Stomach smooth muscle (tissue), 2 donors: ENCODE measurements around the gene DOK5.
"Not testable (repeated sequence)": the region's sequence is repeated elsewhere in the genome, so short reads cannot be mapped to it uniquely, and the experiment has no call there.

Experiments used
- H3K27ac ChIP-seq: one replicate; pipeline ENCODE4 v1.7.0; 2013; ENCODE audit warnings: mild to moderate bottlenecking, low read length, inconsistent platforms
- H3K27me3 ChIP-seq, 2 donors: one replicate each; pipeline ENCODE4 v1.7.0; 2013; ENCODE audit warnings: low read length in 2 of 2; ENCODE audit not compliant: insufficient read depth in 2 of 2, control insufficient read depth in 1 of 2
- H3K36me3 ChIP-seq, 2 donors: one replicate each; pipeline ENCODE4 v1.7.0; 2013; ENCODE audit warnings: low read length in 2 of 2; ENCODE audit not compliant: control insufficient read depth in 2 of 2, insufficient read depth in 2 of 2
- H3K4me1 ChIP-seq: one replicate; pipeline ENCODE4 v1.7.0; 2013; ENCODE audit warnings: low read length; ENCODE audit not compliant: control insufficient read depth, insufficient read depth
- H3K4me3 ChIP-seq, 2 donors: one replicate each; pipeline ENCODE4 v1.7.0; 2013; ENCODE audit warnings: low read length in 2 of 2
- H3K9ac ChIP-seq, 2 donors: one replicate each; pipeline ENCODE4 v1.7.0; 2013; ENCODE audit warnings: low read length in 2 of 2, mild to moderate bottlenecking in 1 of 2
- H3K9me3 ChIP-seq, 2 donors: one replicate each; pipeline ENCODE4 v1.7.0; 2013; ENCODE audit warnings: low read length in 2 of 2; ENCODE audit not compliant: control insufficient read depth in 2 of 2
- donor health status: healthy.
- donor health status: Pancreatic carcinoma.

DOK5 gene

DNA sequence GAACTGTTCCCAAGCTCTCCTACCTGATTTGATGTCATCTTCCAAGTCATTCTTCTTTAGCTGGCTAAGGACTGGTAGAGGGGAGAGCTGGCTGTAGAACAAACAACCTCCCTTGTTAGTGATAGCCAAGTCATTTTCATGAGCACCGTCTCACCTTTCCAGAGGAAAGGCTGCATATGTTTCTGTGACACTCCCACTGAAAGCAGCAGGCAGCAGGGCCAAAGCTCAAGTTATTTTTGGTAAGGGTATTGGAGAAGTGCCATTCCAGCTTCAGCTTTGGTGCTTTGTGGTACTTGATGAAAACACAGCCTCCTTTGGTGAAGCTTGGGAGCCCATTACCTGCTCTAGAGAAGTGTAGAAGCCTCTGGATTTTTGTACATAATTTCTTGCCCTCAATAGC is 5.4 kb upstream of the DOK5 start:
- Histone ChIP-seq H3K9ac (no peak overlapping the region), H3K4me3 (no peak overlapping the region), H3K27me3 (no peaks in the 10 kb centered on the region), H3K4me1 (no peaks in the 10 kb centered on the region), H3K36me3 (no peaks in the 10 kb centered on the region), H3K9me3 (peaks cover 0 to 2% of the 10 kb centered on the region in 2 donors), H3K27ac (no peak overlapping the region)

DNA sequence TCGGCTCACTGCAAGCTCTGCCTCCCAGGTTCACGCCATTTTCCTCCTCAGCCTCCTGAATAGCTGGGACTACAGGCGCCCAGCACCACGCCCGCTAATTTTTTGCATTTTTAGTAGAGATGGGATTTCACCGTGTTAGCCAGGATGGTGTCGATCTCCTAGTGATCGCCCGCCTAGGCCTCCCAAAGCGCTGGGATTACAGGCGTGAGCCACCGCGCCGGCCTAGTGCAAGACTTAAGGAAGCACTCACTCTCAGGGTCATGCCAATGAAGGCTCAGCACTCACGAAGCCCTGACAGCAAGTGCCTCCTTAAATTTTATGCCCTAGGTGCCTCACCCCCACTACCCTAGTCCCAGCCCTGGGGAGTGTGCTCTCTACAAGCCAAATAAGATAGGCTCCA is 4.7 kb upstream of the DOK5 start:
- Histone ChIP-seq H3K36me3 (no peaks in the 10 kb centered on the region), H3K9ac (no peak overlapping the region), H3K27me3 (peaks cover 0 to under 1% of the 10 kb centered on the region in 2 donors), H3K4me3 (no peak overlapping the region), H3K27ac (no peak overlapping the region), H3K4me1 (peaks cover 3% of the 10 kb centered on the region), H3K9me3 (peaks cover 0 to 2% of the 10 kb centered on the region in 2 donors)

DNA sequence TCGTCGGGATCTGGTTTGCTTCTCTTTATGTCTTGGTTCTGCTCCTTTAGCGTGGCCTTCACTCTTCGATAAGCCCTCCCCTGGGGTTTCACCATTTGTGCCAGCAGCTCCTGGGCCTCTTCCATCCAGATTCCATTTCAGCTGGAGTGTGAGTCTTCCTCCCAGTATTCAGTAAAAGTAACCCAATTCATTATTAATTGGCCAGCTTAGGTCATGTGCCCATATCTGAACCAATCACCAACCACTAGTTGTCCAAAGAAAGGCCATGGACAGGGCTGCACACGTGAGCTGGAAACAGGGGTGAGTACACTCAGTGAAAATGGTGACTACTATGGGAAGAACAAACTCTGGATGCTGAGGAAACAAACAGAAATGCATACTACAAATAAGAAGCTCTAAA is 2.8 kb upstream of the DOK5 start:
- H3K27me3 ChIP-seq, result peaks cover 5 to 16% of the 10 kb centered on the region in 2 donors
- H3K9ac ChIP-seq, result no peak overlapping the region
- H3K36me3 ChIP-seq, result no peaks in the 10 kb centered on the region
- H3K9me3 ChIP-seq, result peaks cover 0 to 2% of the 10 kb centered on the region in 2 donors
- no peak overlapping the region for H3K27ac ChIP-seq
- peaks cover 12% of the 10 kb centered on the region for H3K4me1 ChIP-seq
- no peak overlapping the region for H3K4me3 ChIP-seq

DNA sequence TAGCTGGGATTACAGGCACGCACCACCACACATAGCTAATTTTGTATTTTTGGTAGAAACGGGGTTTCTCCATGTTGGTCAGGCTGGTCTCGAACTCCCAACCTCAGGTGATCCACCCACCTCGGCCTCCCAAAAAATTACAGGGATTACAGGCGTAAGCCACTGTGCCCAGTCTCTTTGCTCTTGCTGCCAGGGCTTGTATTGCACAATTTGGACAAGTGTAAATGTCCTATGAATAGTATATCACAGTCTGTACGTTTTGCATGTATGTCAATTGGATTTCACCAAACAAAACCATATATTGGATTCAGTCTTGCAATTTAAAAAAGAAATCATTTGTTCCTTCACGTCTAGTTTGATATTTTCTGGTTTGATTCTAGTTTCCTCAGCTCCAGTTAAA is 2.1 kb upstream of the DOK5 start:
- Histone ChIP-seq H3K27me3 (peaks cover 5 to 18% of the 10 kb centered on the region in 2 donors), H3K27ac (no peak overlapping the region)

DNA sequence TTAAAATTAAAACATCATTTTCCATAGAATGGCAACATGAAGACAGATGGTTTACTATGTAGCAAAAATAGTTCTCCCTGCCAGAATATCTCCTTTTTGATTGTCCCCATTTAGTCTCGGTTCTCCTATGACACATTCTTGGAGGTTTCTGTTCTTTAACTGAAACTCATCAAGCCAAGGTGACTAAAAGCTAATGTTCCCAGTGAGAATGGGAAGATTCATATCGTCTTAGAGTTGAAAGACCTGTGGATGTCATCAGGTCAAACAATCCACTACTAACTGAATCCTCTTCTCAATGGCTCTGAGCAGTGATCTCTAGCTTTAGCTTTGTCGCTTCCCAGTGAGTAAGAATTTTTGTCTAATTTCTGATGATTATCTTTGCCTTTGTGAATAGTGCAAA is 1.3 kb upstream of the DOK5 start:
- H3K27ac ChIP-seq, result no peak overlapping the region
- peaks cover 12% of the 10 kb centered on the region for H3K4me1 ChIP-seq
- H3K9ac ChIP-seq, result no peak overlapping the region
- no peak overlapping the region for H3K4me3 ChIP-seq
- peaks cover 5 to 18% of the 10 kb centered on the region in 2 donors for H3K27me3 ChIP-seq
- no peaks in the 10 kb centered on the region for H3K9me3 ChIP-seq
- H3K36me3 ChIP-seq, result no peaks in the 10 kb centered on the region

More for the DNA sequence above, 2.1 kb upstream of the DOK5 start:
- no peak overlapping the region for H3K4me3 ChIP-seq
- H3K9me3 ChIP-seq, result no peaks in the 10 kb centered on the region
- no peak overlapping the region for H3K9ac ChIP-seq
- no peaks in the 10 kb centered on the region for H3K36me3 ChIP-seq
- peaks cover 12% of the 10 kb centered on the region for H3K4me1 ChIP-seq

DNA sequence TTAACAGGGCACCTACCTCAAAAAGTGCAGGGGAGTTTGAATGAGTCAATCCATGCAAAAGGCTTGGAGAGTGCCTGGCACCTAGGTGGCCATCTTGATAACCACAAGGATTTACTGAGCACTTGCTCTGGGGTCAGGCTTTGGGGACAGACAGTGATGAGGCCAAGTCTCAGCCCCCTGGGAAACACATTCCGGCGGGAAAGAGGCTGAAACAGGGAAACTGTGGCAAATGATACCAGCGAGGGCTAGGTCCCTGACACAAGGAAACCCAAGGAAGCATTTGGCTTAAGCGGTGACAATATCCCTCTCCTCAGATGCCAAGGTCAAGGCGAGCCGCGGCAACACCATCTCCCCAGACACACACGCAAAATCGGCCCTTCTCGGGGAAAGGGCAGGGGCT is 527 bp upstream of the DOK5 start:
- H3K27me3 ChIP-seq, result peaks cover 5 to 18% of the 10 kb centered on the region in 2 donors
- no peak overlapping the region for H3K4me3 ChIP-seq
- H3K27ac ChIP-seq, result no peak overlapping the region
- no peaks in the 10 kb centered on the region for H3K9me3 ChIP-seq
- H3K36me3 ChIP-seq, result no peaks in the 10 kb centered on the region
- no peak overlapping the region for H3K9ac ChIP-seq
- H3K4me1 ChIP-seq, result peaks cover 12% of the 10 kb centered on the region

DNA sequence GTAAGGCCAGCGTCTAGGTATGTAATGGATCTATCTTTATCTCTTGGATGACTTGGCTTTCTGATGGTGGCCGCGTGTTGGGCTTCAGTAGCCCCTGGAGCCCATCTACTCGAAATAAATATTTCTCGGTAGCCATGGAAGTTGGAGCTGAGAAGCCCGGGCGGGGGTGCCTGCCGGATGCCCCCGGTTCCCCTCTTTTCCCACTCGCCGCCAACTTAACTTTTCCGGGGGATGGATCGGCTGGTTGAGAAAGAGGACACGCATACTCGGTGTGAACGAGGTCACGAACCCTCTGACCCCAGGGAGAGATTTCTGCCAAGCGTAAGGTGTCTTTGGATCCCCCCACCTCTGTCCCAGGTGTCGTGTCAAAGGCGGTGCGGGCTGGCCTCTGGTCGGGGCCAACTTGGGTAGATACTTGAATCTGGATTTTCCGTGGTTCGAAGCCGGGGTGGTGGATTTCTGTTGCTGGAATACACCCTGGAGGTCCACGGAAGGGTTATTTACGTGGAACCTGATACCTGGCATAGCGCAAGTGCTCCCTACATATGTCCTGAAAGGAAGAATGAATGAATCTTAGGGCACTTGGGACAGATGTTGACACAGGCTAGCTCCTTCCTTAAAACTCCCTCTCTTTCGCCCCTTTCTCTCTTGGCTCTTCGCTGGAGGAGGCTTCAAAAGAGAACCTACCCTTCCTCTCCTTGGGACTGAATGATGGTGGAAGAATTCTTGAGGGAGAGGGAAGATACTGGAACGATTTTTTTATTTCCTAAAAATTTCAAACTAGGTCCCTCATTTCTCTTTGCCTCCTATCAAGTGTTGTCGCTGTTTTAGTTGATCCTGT is 996 bp downstream of the DOK5 start:
- H3K9me3 ChIP-seq, result no peaks in the 10 kb centered on the region
- H3K4me1 ChIP-seq, result peaks cover 12% of the 10 kb centered on the region
- no peak overlapping the region for H3K27ac ChIP-seq
- H3K4me3 ChIP-seq, result peak overlapping the region; percentile 59 to 74
- H3K9ac ChIP-seq, result no peak overlapping the region
- H3K27me3 ChIP-seq, result peaks cover 5 to 18% of the 10 kb centered on the region in 2 donors
- no peaks in the 10 kb centered on the region for H3K36me3 ChIP-seq

DNA sequence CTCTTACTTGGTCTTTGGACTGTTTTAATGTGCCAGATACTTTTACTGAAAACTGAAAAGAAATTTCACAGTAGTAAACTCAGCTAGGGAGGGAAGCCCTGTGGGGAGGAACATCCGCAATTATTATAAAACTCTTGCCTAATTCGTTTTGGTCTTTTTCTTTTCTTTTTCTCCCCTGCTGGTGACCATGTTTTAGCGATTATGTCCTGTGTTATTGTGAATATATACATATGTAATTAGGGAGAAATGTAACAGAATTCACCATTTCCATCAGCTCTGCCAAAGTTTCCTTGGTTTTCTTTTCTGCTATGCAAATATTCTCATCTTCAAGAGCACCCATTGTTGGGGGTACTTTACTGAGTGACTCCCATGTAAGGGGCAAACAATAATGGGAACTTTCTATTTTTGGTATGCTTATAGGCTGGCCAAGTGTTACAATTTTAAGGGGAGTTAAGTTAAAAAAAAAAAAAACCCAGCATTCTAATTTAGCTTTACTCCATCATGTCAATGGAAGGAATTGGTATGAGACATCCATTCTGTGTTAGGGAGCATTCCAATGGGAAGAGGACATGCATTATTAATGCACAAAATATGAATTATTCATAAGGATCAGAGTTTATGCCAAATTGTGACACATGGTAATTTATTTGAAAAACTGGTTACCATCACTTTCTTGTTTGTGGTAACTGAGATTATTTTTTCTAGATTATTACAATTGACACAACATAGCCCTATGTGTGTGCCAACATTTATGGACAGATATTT is 2.0 kb downstream of the DOK5 start:
- Histone ChIP-seq H3K9me3 (no peaks in the 10 kb centered on the region), H3K4me3 (no peak overlapping the region), H3K27ac (no peak overlapping the region), H3K27me3 (peaks cover 5 to 18% of the 10 kb centered on the region in 2 donors), H3K4me1 (peaks cover 12% of the 10 kb centered on the region), H3K9ac (no peak overlapping the region), H3K36me3 (no peaks in the 10 kb centered on the region)

DNA sequence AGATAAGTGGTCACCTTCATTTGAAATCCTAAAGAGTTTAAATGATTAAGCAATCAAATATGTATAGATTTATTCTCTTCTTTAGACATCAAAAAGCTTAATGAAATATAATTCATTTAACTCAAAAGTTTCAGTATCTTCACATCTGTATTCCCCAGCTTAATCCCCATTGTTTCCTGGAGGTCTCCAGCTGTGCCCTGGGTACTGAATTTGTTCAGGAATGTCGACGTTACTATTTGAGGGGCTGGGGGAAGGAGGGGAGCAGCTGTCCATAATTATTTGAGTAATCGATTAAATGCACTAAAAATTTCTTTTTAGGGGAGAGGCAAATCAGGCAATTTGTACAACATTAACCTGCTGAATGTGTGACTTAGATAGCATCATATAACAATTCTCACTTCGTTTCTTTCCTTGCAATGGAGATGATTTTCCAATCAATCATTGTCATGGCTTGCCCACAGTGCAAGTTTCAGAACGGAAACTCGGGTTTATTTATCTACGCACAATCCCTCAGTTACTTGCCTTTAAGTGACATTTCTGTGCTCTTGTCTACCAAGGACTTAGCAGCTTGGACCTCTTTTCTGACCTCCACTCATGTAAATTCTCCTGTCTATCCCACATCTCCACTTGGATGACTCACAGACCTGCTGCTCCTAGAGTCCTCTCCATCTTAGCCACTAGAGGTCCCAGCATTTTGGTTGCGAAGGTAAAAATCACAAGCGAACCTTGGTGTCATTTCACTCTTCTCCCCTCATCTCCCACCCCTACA is 3.9 kb downstream of the DOK5 start:
- no peak overlapping the region for H3K4me3 ChIP-seq
- no peaks in the 10 kb centered on the region for H3K36me3 ChIP-seq
- no peaks in the 10 kb centered on the region for H3K9me3 ChIP-seq
- no peak overlapping the region for H3K9ac ChIP-seq
- peaks cover 12% of the 10 kb centered on the region for H3K4me1 ChIP-seq
- H3K27ac ChIP-seq, result no peak overlapping the region
- peaks cover 5 to 18% of the 10 kb centered on the region in 2 donors for H3K27me3 ChIP-seq

DNA sequence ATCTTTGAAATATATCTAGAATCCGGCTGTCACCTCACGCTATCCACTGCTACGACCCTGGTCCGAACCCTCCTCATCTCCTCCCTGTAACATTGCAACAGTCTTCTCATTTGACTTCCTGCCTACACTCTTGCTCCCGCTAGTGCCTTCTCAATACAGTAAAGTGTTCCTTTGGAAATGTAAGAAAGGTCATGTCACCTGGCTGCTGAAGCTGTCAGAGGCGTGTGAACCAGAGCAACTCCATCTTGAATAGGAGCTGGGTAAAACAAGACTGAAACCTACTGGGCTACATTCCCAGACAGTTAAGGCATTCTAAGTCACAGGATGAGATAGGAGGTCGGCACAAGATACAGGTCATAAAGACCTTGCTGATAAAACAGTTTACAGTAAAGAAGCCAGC is 4.5 kb downstream of the DOK5 start:
- H3K4me1 ChIP-seq, result peaks cover 12% of the 10 kb centered on the region
- H3K36me3 ChIP-seq, result not testable (repeated sequence)
- H3K27me3 ChIP-seq, result peaks cover 5 to 18% of the 10 kb centered on the region in 2 donors

More for the DNA sequence above, 4.5 kb downstream of the DOK5 start:
- H3K9me3 ChIP-seq, H3K27ac ChIP-seq, H3K4me3 ChIP-seq, H3K9ac ChIP-seq: not testable (repeated sequence)
